Caki2 (cell line): ENCODE measurements around the gene LRP1B. TPM values are rescaled to one million over a fixed set of nuclear protein-coding genes. Genes with fewer than 3 reads are reported as not detected.
A peak's percentile ranks its signal among the peaks of the same experiment; 100 is the strongest.

Experiments used
- DNase-seq: peaks from one replicate; pipeline ENCODE4 v3.0.0-alpha.2; 2015; ENCODE audit warnings: low read depth
- in situ Hi-C: cut with HindIII; loops from 2 replicates; pipeline ENCODE4 v1.10.0; 2016; ENCODE audit warnings: low sequenced_read_pairs, low pct_unique_long_range_greater_than_20kb, mixed read lengths
- total RNA-seq: library from RNA; depleted of rRNA; stranded (reverse); fragments of >200 nt; shearing (Covaris generic); gene quantifications from 2 replicates; pipeline ENCODE4 v1.2.3, GENCODE V29; 2014; ENCODE audit warnings: low replicate concordance

The LRP1B gene
- total RNA-seq, 1 experiment from 2014 or later: 0.14 TPM

DNA sequence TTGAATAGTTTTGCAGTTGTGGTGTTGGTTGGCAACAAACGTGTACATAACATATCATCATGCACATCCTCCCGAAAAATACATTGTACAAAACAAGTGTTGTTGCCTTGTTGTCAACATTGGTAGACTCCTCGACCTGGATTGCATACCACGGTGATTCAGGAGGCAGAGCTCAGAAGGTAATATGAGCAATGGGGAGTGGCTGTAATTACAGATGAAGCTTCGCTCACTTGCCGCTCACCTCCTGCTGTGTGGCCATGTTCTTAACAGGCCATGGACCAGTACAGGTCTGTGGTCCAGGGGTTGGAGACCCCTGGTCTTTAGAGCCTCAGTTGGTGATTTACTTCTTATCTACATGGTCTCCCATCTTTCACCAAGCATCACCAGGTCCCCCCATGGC lies 1927.5 kb downstream of the LRP1B start:
- no peak for DNase-seq
- in situ Hi-C loops: no loop called here

DNA sequence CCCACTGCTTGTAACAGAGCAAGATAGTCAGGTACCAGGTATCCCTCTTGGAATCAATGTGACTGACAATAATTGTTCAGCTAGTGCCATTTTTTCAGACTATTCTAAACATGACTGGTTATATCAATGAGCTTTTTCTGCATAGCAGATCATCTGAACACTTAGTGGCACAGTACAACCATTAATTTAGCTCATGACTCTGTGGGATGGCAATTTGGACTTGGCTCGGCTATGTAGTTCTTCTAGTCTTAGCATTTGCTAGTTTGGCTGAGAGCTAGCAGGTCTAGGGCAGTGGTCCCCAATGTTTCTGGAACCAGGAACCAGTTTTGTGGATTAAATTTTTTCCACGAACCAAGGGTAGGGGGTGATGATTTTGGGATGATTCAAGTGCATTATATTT lies 1929.2 kb downstream of the LRP1B start:
- in situ Hi-C loops: no loop called here
- no peak for DNase-seq

DNA sequence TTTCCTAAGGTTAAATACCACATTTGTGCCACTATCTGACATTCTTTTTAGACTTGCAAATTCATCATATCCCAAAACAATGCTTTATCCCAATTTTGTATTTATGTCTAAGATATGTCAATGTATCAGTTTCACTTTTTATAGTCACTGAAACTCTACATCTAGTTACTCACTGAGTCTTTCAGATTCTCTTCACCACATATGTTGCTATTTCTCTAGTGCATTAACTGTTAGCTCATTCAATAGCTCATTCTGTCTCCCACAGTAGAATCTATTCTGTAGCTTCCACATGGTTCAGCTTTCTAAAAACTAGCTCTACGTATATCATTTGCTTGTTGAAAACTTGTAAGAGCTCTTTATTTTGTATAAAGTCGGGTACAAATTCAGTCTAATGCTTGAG lies 1930.1 kb downstream of the LRP1B start:
- DNase-seq: no peak
- in situ Hi-C loops: no loop called here

DNA sequence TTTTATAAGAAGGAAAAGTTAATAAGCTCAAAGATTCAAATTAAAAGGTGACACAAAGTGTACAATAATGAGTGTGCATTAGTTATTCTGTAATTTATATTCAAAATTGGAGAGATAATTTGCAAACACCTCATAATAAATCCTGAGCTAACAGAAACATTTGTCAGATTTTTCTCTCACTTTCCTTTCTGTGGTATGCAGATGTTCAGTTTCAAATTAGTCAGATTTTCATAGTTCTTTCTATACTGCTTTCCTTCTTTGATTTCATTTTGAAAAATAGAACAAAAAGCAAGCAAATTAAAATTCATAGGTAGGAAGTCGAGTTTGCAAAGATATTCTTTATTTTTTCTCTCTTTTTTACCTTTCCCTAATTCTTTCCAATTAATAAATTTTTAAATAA lies 1930.5 kb downstream of the LRP1B start:
- DNase-seq: no peak
- in situ Hi-C loops: no loop called here

DNA sequence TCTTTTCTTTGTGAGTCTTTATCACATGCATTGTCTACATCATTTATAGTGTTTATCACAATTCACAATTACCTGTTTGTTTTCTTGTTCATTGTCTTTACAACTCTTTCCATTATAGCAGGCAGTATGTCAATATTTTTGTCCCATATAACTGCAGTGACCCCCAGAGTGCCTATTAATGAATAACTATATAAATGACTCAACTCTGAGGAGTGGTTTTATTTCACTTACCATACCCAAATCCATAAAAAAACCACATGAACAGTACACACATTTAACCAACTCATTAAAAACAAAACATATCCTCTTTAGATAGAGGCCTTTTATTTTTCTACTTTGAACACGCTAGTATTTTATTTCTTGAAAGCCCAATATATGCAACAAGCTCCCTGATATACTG lies 1931.5 kb downstream of the LRP1B start:
- in situ Hi-C loops: no loop called here
- DNase-seq: peak; percentile 4

DNA sequence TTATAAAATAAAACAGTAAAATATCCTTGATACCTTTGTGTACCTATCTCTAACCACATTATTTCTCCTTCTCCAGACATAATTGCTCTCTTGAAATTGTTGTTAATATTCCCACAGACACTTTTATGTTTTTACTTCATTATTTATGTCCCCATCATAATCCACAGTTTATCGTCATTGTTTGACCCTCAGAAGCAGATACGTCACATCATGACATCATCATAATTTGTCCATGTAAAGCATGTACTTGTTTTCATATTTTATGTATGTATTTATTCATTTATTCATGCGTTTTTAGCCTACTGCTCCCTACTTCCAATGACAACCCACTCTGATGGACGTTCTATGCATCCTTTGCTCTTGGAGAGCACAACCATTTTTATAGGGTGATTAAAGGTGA lies 1943.7 kb downstream of the LRP1B start:
- in situ Hi-C loops: no loop called here
- no peak for DNase-seq

DNA sequence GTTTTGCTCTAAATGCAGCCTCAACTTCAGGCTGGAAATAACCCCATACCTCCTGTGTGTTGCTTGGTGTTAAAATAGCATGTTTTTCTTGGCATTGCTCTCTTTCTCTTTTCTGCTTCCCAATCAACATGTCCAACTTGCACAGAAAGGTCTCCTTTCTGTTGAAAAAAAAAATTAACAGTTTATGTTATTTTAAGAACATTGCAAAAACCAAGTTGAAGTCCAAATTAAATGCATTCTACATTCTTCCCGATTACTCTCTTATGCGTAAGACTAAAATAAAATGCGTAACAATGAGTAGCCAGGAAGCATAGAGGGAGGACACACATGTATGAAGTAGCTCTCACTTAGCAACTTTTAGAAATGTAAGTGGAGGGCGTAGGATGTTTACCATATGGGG lies 1944.5 kb downstream of the LRP1B start:
- in situ Hi-C loops: no loop called here
- no peak for DNase-seq

DNA sequence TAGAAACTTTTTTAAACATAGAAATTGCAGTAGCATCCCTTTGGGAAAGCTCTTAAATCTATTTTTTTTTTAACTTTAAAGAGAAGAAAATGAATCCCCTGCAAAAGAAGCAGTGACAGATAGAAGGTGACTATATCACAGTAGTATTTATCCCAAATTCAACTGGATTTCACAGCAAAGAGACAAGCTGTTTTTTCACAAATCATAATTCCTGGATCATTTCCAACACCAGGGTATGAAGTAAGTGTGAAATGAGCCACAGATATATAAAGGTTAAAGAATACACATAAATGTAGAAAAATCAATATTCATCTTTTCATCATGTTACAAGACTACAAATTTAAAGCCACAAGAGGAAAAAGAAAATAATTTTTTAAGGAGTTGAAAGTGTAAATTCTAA lies 1945.7 kb downstream of the LRP1B start:
- in situ Hi-C loops: no loop called here
- DNase-seq: no peak

DNA sequence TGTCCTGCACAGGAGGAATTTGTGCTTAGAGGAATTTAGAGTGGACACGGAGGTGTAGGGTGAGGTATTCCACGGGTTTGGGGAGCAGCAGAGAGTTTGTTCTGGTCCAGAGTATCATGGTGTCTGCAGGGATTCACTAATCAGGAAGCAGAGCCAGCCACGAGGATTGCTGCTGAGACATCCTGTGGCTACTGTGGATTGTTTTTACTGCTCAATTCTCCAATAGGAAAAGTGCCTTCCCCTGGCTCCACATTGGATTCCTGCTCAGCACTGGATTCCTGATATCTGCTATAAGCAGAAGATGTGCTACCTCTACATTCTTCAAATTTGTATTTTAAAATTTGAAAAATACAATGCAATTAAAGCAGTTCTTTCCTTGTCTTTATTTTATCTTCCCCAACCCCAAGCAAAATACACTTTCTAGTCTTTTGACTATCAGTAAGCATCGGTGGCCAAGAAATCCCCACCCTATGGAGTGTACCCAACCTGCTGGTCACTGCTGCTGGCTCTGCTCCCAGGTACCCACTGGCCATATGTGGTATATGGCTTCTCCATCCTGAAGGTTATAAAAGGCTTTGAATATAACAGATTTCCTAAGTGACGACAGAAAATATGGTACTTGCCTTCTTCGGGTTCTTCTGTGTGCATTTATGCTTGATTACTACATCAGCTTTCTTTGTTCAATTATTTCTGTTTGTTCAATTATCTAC lies 1947.6 kb downstream of the LRP1B start:
- in situ Hi-C loops: no loop called here
- no peak for DNase-seq
